Umbilical cord (tissue), 2 donors: ENCODE data around the gene N4BP2. TPM values are rescaled to one million over a fixed set of nuclear protein-coding genes. Genes with fewer than 3 reads are reported as not detected.

Source experiments
- DNase-seq: peaks from one replicate; pipeline ENCODE4 v3.0.0-alpha.2; 2015; ENCODE audit warnings: low spot score
- total RNA-seq: library from RNA; depleted of rRNA; stranded (reverse); fragments of >200 nt; gene quantifications from one replicate; pipeline ENCODE4 v1.2.3, GENCODE V29; 2014; ENCODE audit warnings: low replicate concordance; ENCODE audit not compliant: insufficient read depth

N4BP2 gene
- total RNA-seq, 1 donor from 2014 or later = 20.9 TPM

GRCh38 chr4:40192114-40193015 is 135.7 kb downstream of the N4BP2 start:
- DNase-seq = no peak

DNA sequence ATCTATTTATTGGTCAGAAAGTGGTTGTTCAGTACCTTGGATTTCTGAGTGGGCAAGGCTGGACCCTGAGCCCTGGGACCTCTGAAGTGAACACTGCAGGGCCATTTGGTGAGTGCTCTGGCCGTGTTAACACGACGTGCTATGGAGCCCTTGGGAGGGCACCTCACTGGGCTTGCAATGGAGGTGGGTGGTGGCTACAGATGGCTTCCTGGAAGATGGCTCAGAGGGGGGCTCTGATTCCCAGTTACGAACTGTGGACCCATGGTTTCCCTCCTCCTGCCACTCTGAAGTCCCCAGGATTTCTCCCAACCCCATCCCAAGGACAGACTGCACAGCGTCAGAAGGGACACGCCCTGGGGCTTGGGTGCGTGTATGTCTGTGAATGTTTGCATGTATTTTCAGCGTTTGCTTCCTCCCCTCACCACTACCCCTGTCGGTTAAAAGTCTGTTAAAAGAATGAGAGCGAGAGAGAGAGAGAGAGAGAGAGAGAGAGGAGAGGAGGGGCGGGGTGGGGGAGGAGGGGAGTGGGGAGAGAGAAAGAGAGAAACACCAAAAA is 136.4 kb downstream of the N4BP2 start:
- no peak for DNase-seq

DNA sequence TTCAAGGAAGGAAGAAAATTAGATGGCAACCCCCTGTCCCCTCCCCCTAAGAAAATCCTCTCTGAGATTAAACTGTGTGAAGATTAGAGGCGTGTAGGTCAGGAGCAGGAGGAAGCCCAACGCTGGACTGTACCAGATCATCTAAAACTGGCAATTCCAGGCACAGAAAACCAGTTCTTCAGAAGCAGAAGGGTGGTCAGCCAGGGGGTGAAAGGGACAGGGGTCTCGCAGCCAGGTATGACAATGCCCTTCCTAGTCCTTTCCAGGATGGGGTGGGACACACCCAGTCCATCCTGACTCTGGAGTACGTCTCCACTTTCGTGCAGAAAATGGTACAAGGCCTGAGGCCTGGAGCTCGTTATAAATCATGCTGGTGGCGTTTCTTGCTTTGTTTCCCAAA is 136.9 kb downstream of the N4BP2 start:
- DNase-seq = no peak

DNA sequence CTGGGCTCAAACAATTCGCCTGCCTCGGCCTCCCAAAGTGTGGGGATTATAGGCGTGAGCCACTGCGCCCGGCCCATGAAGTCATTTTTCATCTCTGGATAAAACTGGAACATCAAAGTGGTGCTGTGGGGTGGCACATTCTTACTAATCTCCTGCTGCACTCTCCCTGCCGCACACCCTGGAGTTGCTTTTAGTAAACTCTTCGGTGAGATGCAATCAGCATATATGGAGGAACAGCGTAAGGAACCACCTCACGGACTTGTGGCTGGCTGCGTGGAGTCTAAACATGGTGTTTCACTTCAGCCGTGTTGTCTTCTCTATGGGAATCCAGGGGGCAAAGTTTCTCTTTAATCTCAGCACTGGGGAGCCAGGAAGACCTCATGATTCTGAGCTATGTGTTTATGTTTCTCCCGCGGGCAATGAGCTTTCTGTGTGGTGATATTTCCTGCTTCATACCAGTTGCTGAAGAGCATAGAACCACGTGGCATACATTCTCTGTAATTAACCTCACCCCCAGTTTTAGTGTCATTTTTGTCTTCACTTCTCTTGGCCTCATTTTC is 138.0 kb downstream of the N4BP2 start:
- DNase-seq = peak; percentile 50

- DNase-seq = no peak
Observed at GRCh38 chr4:40195182-40196177, 138.8 kb downstream of the N4BP2 start.

- no peak for DNase-seq
Observed at GRCh38 chr4:40196272-40196671, 139.6 kb downstream of the N4BP2 start.

DNA sequence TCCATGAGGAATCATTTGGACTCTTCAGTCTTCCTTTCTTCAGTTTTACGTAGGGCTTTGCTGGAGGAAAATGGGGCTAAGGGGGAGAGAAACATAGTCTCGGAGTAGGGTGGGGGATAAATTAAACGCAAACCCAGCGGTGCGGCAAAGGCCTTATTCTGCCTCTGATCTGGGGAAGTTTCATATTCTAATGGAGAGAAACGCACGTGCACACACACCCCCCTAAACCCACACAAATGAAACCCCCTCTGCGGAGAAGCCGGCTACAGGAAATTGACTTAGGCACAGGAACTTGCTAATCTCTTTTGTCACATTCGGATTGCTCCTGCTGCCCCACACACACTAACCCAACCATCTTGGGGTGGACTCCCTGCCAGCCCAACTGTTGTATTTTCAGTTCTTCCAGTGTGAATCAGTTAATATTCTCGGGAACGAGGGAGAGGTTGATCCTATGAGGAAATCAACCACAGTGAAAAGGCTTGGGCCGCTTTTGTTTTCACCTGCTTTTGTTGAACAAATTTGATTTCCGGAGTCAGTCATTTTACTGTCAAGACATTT is 140.2 kb downstream of the N4BP2 start, which contains the start of gene RHOH:
RHOH (plus strand) TSS at position 308 of the 558 bp plus-strand sequence. CDS start 46,356 bp downstream, outside the sequence.
- no peak for DNase-seq

- DNase-seq = no peak
Observed at GRCh38 chr4:40197879-40198689, 141.4 kb downstream of the N4BP2 start.

DNA sequence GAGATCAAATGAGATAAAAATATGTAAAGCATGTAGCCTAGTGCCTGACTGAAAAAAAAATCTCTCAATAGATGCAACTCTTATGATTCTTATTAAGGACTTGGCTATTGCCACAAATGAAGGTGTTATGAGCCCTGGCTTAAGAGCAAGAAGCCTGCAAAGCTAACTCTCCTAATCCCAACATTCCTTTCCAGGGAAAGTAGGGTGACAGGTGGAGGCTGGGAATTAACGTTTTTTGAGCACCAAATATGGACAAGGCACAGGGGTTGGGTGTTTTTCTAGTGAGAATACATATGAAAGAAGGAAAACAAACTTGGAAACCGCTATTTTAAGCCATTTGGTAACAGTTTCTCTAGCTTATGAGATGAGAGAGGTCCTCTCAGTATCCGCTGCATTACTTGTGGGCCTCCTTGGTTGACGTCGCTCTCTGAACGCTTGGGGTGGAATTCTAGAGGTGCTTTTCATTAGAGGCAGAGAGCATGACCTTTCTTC is 142.6 kb downstream of the N4BP2 start:
- no peak for DNase-seq

GRCh38 chr4:40199999-40200874 is 143.6 kb downstream of the N4BP2 start:
- DNase-seq = no peak

DNA sequence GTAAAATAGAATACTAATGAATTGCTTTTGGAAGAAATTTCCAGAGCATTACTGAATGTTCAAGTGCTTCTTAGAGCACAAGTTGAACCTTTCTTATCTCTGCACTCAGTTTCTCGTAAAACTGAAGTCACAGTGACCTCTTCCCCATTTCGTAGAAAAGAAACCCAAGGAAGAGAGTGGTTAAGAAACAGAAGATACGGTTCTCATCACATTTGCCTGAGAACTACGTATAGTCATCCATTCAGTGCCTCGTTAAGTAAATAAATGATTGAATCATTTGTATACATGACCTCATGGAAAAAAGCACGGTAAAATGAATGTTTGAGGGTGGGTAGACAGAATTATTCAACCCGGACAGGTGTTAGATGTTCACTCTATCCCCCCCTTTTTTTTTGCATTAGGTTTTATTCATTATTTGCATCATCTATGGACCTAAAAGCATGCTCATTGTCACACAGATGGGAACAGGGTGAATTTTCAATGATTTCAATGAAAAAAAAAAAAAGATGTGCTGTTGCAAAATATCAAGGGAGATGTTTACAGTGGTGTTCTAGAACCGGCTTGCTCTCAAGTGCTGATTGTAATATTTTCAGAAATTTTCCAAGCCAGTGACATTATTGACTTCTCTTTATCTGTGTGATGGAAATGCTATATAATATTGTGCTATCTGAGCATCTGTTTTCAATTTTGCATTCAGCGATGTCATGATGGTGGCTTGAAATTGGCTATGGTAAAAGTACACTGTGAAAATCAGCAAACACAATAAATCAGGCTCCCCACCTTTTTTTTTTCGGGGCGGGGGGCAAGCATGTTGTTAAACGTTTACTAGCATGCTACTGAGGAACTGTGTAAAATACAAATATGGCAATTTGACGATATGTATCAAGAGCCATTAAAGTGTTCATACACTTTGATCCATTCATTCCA is 144.5 kb downstream of the N4BP2 start:
- DNase-seq = no peak

GRCh38 chr4:40201898-40202297 is 145.2 kb downstream of the N4BP2 start:
- DNase-seq = no peak

DNA sequence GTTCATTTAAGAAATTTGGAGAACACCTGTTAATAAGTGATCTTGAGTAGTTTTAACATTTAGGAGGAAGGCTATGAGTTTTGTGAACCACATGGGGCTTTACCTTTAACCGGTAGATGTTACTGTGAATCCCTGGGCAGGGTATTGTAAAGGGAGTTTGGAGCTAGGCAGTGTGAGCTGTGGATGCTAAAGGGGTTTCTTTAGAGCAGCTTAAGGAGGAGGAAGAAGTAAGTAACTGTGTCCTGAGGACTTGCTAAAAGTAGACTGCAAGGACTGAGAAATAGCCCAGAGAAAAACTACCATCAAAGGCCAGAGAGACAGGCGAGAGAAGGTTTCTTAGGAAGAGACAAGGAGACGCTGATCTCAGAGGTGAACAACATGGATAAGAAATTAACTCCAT is 145.8 kb downstream of the N4BP2 start:
- DNase-seq = no peak

DNA sequence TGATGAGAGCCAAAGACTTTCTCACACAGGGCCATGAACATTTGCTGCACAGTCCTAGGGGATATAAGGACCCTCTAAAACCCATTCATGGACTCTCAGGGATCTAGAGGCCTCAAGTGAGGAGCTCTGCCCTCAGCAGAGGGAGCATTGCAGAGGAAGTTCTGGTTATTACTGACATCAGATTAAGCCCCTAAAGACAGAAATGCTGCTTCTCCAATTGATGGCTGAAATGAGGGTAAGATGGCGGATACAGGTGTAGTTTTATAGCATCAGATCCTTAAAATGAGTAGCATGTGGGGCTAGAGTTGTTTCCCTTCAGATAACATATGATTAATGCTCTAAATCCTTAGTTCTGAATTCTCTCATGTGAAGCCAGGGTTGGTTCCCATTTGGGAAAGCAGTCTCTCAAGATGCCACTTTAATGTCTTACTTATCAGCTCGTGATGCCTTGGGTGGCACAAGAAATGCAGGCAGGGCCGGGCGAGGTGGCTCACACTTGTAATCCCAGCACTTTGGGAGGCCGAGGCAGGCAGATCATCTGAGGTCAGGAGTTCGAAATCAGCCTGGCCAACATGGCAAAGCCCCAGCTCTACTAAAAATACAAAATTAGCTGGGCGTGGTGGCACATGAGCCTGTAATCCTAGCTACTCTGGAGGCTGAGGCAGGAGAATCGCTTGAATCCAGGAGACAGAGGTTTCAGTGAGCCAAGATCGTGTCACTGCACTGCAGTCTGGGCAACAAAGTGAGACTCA is 148.0 kb downstream of the N4BP2 start:
- no peak for DNase-seq

GRCh38 chr4:40205259-40206198 is 148.9 kb downstream of the N4BP2 start:
- DNase-seq = peak; percentile 19

DNA sequence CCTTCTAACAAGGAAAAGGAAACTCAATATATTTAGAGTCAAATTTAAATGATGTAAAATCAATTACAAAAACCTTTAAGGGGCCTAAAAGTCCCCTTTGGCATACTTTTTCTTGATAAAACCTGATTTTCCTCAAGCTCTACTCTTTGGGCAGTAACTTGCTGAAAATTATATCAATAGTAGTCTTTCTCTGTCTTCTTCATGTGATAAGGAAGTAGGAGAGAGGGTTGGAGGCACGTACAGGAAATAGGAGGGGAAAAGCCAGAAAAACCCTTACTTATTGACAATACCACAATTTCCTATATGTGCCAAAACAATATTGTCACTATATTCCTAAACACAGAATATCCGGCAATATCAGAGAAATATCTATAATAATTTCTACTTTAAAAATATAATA is 149.8 kb downstream of the N4BP2 start:
- DNase-seq = no peak
